ENCODE measurements around the gene ACTL6B. TPM values are rescaled to one million over a fixed set of nuclear protein-coding genes. Genes with fewer than 3 reads are reported as not detected.
A peak's percentile ranks its signal among the peaks of the same experiment; 100 is the strongest.

The ACTL6B gene
- polyA plus RNA-seq, 1 donor from 2014 or later, result 339 TPM

DNA sequence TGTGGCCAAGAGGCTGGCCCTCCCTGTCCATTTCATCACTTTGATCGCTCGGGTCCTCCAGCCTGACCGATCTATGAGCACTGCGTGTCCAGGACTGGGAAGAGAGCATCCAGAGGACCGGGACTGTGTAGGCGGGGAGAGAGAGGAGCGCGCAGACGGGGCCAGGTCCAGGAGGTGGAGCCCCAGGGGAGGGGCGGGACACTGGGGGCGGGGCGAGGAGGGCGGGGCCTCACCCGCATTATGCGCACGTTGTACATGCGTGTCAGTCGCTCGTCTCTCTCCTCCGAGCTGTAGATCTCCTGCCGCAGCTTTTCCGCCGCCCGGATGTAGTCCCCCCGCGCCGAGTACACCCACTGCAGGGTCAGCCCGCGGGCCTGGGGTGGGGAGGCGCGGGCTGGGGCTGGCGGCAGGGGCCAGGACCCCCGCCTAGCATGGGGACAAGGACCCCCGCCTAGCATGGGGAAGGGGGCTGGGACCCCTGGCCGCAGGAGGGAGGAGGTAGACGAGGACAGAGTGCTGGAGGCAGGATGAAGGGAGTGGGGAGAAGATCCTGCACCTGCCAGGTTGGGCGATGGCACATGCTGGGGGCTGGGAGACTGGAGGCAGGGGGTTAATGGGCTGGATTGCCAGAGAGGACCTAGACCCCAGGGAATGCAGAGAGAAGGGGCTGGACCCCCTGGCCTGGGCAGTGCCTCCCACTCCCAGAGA is 29.6 kb downstream of the ACTL6B start:
- no peaks in the 10 kb centered on the region for H3K79me2 ChIP-seq (replicated peaks; ENCODE audit: insufficient read depth, low read length)
- H3K36me3 ChIP-seq (ENCODE audit: insufficient read depth, low read length), result no peaks in the 10 kb centered on the region
- TF ChIP-seq TAF1 (IDR thresholded peaks at IDR 0.05; ENCODE audit: low read depth), result no peak
- TF ChIP-seq SMC3 (conservative IDR thresholded peaks at IDR 0.05; ENCODE audit: poor library complexity), result no peak
- no peak for TF ChIP-seq RAD21 (conservative IDR thresholded peaks at IDR 0.05)
- TF ChIP-seq MXI1 (conservative IDR thresholded peaks at IDR 0.05; ENCODE audit: poor library complexity, severe bottlenecking), result no peak
- no peak for TF ChIP-seq EP300 (conservative IDR thresholded peaks at IDR 0.05; ENCODE audit: poor library complexity, severe bottlenecking)
- TF ChIP-seq, protein P1, sequence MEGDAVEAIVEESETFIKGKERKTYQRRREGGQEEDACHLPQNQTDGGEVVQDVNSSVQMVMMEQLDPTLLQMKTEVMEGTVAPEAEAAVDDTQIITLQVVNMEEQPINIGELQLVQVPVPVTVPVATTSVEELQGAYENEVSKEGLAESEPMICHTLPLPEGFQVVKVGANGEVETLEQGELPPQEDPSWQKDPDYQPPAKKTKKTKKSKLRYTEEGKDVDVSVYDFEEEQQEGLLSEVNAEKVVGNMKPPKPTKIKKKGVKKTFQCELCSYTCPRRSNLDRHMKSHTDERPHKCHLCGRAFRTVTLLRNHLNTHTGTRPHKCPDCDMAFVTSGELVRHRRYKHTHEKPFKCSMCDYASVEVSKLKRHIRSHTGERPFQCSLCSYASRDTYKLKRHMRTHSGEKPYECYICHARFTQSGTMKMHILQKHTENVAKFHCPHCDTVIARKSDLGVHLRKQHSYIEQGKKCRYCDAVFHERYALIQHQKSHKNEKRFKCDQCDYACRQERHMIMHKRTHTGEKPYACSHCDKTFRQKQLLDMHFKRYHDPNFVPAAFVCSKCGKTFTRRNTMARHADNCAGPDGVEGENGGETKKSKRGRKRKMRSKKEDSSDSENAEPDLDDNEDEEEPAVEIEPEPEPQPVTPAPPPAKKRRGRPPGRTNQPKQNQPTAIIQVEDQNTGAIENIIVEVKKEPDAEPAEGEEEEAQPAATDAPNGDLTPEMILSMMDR (IDR thresholded peaks at IDR 0.05; ENCODE audit: poor library complexity, severe bottlenecking), result no peak
- no peak for TF ChIP-seq REST (IDR thresholded peaks at IDR 0.05; ENCODE audit: borderline replicate concordance)
- TF ChIP-seq POLR2AphosphoS5 (IDR thresholded peaks at IDR 0.05), result no peak
- TF ChIP-seq EZH2 (IDR thresholded peaks at IDR 0.05; ENCODE audit: borderline replicate concordance, insufficient read depth, low read length, poor library complexity, severe bottlenecking), result no peak
- H3K4me2 ChIP-seq (ENCODE audit: low read length), result no peak overlapping the region
- H3F3A ChIP-seq (ENCODE audit: insufficient read depth, low read length, poor library complexity, severe bottlenecking), result no peaks in the 10 kb centered on the region
- H3K9me2 ChIP-seq (ENCODE audit: insufficient read depth, low read length), result no peaks in the 10 kb centered on the region
- no peaks in the 10 kb centered on the region for H4K20me1 ChIP-seq (ENCODE audit: insufficient read depth)
- no peak overlapping the region for H3K27ac ChIP-seq (ENCODE audit: low read length)
- H3K9ac ChIP-seq (ENCODE audit: low read length), result peak overlapping the region; percentile 51
- H2AFZ ChIP-seq (ENCODE audit: low read depth, low read length), result no peak overlapping the region
- H3K4me3 ChIP-seq (ENCODE audit: low read length), result peak overlapping the region; percentile 59
- H3K27me3 ChIP-seq (ENCODE audit: insufficient read depth, low read depth, low read length), result peaks cover 1% of the 10 kb centered on the region
- no peaks in the 10 kb centered on the region for H3K9me3 ChIP-seq (ENCODE audit: low read length)

DNA sequence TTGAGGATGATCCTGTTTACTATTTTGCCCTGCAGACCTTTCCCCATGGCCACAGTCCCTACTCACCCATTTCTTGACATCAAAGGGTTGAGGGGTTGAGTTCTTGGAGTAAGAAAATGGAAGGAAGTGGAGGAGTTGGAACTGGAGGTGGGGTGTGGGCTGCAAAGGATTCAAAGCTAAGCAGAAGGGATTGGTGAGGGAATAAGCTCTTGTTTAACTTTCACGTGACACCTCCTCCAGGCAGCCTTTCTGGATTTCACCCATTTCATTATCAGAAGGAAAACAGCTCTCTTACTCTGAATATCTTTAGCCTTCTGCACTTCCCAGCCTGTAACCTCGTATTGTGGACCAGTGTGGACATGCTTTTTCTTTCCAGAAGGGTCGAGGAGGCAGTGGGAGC is 30.2 kb downstream of the ACTL6B start:
- H3K27ac ChIP-seq (ENCODE audit: low read length), result no peak overlapping the region
- no peaks in the 10 kb centered on the region for H3K27me3 ChIP-seq (ENCODE audit: insufficient read depth, low read depth, low read length)
- H4K20me1 ChIP-seq (ENCODE audit: insufficient read depth), result no peaks in the 10 kb centered on the region
- no peak for TF ChIP-seq POLR2AphosphoS5 (IDR thresholded peaks at IDR 0.05)
- no peak for TF ChIP-seq MXI1 (conservative IDR thresholded peaks at IDR 0.05; ENCODE audit: poor library complexity, severe bottlenecking)
- no peak for TF ChIP-seq TAF1 (IDR thresholded peaks at IDR 0.05; ENCODE audit: low read depth)
- TF ChIP-seq EZH2 (IDR thresholded peaks at IDR 0.05; ENCODE audit: borderline replicate concordance, insufficient read depth, low read length, poor library complexity, severe bottlenecking), result no peak
- no peak for TF ChIP-seq REST (IDR thresholded peaks at IDR 0.05; ENCODE audit: borderline replicate concordance)
- TF ChIP-seq SMC3 (conservative IDR thresholded peaks at IDR 0.05; ENCODE audit: poor library complexity), result no peak
- TF ChIP-seq EP300 (conservative IDR thresholded peaks at IDR 0.05; ENCODE audit: poor library complexity, severe bottlenecking), result no peak
- TF ChIP-seq RAD21 (conservative IDR thresholded peaks at IDR 0.05), result no peak
- TF ChIP-seq, protein P1 (IDR thresholded peaks at IDR 0.05; ENCODE audit: poor library complexity, severe bottlenecking), result no peak
- H3F3A ChIP-seq (ENCODE audit: insufficient read depth, low read length, poor library complexity, severe bottlenecking), result no peaks in the 10 kb centered on the region
- H2AFZ ChIP-seq (ENCODE audit: low read depth, low read length), result no peak overlapping the region
- H3K36me3 ChIP-seq (ENCODE audit: insufficient read depth, low read length), result no peaks in the 10 kb centered on the region
- no peaks in the 10 kb centered on the region for H3K9me2 ChIP-seq (ENCODE audit: insufficient read depth, low read length)
- H3K79me2 ChIP-seq (replicated peaks; ENCODE audit: insufficient read depth, low read length), result no peaks in the 10 kb centered on the region
- no peaks in the 10 kb centered on the region for H3K9me3 ChIP-seq (ENCODE audit: low read length)
- H3K4me2 ChIP-seq (ENCODE audit: low read length), result no peak overlapping the region
- no peak overlapping the region for H3K9ac ChIP-seq (ENCODE audit: low read length)
- H3K4me3 ChIP-seq (ENCODE audit: low read length), result peak overlapping the region; percentile 59

Data from neural cell (in vitro differentiated cells).